Forelimb muscle (tissue), 1 donor: Measurements from ENCODE around the gene KCNA4. TPM values are rescaled to one million over a fixed set of nuclear protein-coding genes. Genes with fewer than 3 reads are reported as not detected.
"Not testable (repeated sequence)": the region's sequence is repeated elsewhere in the genome, so short reads cannot be mapped to it uniquely, and the experiment has no call there.

Experiments used
- DNase-seq: peaks from one replicate; pipeline ENCODE4 v3.0.0-alpha.2; 2013; ENCODE audit warnings: low read depth
- polyA plus RNA-seq: library from polyadenylated mRNA; unstranded; fragments of 120-200 nt; gene quantifications from one replicate; pipeline ENCODE4 v1.2.1, GENCODE V29; 2013; ENCODE audit not compliant: insufficient read length

Gene KCNA4
- 0.10 TPM for polyA plus RNA-seq

GRCh38 chr11:30016588-30017363 is at the start of gene KCNA4:
Gene KCNA4, minus strand, starts transcription at chr11:30017030. Its CDS starts 4,352 bp downstream, at chr11:30012678.
- peak; percentile 29 for DNase-seq

- no peak for DNase-seq
These were observed 45.3 kb upstream of the KCNA4 start for GRCh38 chr11:30062103-30062502.

GRCh38 chr11:30059172-30059815 is 42.5 kb upstream of the KCNA4 start:
- no peak for DNase-seq

- DNase-seq: no peak
These were observed 32.4 kb upstream of the KCNA4 start for GRCh38 chr11:30049214-30049613.

- no peak for DNase-seq
These were observed 29.7 kb upstream of the KCNA4 start for GRCh38 chr11:30046578-30046945.

- no peak for DNase-seq
These were observed 29.2 kb upstream of the KCNA4 start for GRCh38 chr11:30045921-30046577.

GRCh38 chr11:30045144-30045543 is 28.3 kb upstream of the KCNA4 start:
- DNase-seq: no peak

- DNase-seq: no peak
These were observed 24.3 kb upstream of the KCNA4 start for GRCh38 chr11:30041171-30041570.

GRCh38 chr11:30034746-30035145 is 17.9 kb upstream of the KCNA4 start:
- not testable (repeated sequence) for DNase-seq

GRCh38 chr11:30034166-30034565 is 17.3 kb upstream of the KCNA4 start:
- not testable (repeated sequence) for DNase-seq

- no peak for DNase-seq
These were observed 8.7 kb upstream of the KCNA4 start for GRCh38 chr11:30025396-30026139.

- DNase-seq: no peak
These were observed 6.2 kb upstream of the KCNA4 start for GRCh38 chr11:30023074-30023473.

- DNase-seq: no peak
These were observed 2.7 kb upstream of the KCNA4 start for GRCh38 chr11:30019481-30019880.

GRCh38 chr11:30018495-30018894 is 1.7 kb upstream of the KCNA4 start:
- DNase-seq: no peak

- DNase-seq: no peak
These were observed 640 bp upstream of the KCNA4 start for GRCh38 chr11:30017445-30017895.

- no peak for DNase-seq
These were observed 961 bp downstream of the KCNA4 start for GRCh38 chr11:30015725-30016412.

GRCh38 chr11:30012346-30012745 is 4.5 kb downstream of the KCNA4 start:
- DNase-seq: no peak

GRCh38 chr11:30009060-30009459 is 7.8 kb downstream of the KCNA4 start:
- no peak for DNase-seq

- DNase-seq: no peak
These were observed 10.0 kb downstream of the KCNA4 start for GRCh38 chr11:30006876-30007275.

GRCh38 chr11:30002157-30002785 is 14.6 kb downstream of the KCNA4 start:
- no peak for DNase-seq
